Eye (tissue), 1 donor: ENCODE measurements around the gene HDAC2.

ENCODE experiments used
- DNase-seq: peaks from one replicate; pipeline ENCODE4 v3.0.0-alpha.2; 2015

The HDAC2 gene

DNA sequence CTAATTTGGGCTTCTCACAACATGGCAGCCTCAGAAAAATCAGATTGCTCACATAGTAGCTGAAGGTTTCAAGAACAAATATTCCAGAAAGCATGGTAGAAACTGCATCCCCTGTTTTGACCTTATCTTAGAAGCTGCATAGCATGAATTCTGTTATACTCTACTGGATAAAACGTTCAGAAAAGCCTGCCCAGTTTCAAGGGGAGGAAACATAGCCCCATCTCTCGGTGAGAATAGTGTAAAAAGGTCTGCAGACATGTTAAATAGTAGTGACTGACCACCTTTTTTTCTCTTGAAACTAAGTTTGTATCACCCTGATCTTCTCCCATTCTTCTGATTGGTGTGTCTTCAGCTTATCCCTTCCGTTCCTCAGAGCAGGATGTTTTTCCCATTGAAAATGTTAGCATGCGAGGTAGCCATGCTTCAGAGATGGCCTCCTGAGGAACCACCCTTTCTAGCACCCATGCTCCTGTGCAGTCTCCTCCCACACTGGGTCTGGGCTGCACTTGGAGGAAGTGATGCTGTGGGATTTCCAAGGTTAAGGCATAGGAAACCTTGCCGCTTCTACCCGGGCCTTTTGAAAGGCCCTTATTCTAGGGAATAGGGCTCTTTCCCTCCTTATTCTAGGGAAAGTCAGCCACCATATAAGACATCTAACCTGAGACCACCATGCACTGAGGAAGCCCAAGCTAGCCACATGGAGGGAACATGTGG lies 63.7 kb downstream of the HDAC2 start:
- no peak for DNase-seq

DNA sequence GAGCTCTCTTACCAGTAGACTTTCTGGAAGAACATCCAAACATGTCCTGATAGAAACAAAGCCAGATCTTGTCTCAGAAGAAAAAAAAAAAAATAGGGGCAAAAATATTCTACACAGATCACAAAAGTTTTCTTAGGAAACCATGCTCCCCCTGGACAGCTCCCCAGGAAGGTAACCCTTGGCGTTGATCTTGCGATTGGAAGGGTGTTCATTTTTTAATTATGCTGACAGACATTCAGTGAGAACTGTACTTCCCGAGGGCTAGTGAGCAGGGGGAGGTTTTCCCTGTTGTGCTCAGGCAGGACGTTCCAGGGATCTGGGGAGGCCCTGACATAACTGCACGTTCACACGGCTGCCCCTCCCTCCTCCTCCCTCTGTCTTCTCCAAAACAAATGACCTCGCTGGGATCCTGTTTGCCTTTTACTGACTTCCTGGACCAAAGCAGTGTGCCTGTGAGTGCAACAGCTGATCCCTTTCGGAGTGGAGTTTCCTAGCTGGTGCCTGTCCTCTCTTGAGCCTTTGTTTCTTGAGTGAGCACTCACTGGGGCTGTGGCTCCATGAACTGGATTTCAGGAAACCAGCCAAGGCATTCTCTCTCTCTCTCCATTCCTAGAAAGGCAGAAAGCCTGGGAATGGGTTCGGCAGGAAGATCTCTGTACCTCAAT lies 67.2 kb downstream of the HDAC2 start:
- peak; percentile 73 for DNase-seq

DNA sequence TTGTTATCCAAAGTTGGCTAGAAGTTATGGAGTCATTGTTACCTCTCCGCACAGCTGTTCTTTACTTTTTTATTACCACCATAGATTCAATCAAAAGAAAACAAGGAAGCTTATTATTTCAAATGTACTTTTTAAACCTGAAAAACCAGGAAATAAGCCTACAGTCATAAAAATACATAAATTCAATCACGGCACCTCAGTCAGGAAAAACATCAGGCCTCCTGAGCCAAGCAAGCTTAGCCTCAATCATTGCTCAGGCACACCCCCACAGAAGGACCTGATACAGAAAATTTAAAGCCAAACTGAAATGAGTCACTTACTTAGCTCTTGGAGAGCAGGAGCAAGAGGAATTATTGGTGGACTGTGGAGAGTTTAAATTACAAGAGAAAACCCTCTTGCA lies 69.5 kb downstream of the HDAC2 start:
- DNase-seq = no peak

DNA sequence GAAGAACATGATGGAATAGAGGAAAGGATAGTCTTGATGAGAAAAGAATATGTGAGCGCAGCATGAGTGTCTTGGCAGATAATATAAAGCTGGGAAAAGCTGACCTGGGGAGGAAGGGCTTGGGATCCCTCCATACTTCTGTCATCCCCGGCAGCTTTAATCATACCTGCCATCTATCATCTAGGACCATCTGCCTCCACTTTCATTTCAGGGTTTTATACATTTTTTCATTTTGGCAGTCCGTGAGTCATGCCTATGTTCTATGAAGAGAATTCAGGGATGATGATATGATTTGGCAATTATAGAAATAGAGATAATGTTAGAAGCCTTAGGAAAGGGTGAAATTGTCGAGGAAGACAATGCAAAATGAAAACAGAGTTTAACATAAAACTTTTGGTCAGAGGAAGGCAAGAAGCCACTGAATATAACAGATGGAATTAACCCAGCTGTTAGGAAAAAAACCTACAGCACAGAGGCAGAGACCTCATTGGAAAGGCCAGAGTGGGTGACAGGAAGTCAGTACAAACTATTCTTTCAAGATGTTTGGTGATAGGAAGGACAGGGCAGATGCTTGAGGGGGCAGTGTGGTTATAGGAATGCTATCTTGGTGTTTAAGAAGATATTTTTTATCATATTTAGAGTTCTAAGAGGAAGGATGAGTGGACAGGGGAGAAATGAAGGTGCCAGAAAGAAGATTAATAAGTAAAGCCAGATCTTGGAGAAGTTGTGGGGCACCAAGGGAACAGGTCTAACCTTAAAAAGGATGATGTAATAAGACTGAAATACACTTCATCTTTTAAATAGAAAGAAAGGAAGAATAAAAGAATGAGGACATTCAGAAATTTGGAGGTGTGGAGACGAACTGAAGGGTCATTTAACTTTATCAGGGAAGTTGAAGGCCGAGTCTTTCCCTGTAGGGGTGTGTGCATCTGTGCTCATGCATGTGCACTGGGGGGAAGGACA lies 76.0 kb downstream of the HDAC2 start:
- DNase-seq = no peak

DNA sequence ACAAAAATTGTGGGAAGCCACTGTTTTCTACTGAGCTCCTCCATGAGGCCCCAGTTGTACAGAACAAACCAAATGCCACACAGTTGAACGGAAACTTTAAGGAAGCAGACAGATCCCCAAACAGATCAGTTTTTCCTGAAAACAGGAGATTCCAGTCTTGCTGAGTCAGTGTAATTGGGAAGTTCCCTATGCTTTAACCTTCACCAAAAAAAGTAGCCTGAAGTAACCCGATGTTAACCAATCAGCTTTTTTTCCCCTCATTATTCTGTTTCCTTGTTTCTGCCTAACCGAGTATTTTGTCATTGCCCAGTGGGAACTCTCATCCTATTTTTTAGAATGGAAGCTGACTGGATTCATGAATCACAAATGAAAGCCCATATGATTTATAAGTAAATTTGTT lies 77.1 kb downstream of the HDAC2 start:
- DNase-seq = no peak

DNA sequence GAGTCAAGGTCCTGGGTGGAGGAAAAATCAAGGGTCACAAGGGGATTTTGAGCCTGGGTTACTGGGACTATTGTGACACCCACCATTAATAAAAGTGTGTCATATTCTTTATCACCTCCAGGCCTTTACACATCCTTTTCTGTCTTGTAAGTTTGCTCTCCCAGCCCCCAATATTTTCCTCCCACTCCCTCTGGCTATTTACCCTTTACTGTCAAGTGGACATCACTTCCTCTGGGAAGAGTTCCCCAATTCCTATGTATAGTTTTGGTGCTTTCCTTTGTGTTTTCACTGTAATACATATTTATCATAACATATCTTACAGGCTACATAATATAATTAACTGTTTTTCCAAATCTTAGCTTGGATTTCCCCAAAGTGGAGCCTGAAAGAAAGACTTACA lies 77.5 kb downstream of the HDAC2 start:
- DNase-seq = no peak

DNA sequence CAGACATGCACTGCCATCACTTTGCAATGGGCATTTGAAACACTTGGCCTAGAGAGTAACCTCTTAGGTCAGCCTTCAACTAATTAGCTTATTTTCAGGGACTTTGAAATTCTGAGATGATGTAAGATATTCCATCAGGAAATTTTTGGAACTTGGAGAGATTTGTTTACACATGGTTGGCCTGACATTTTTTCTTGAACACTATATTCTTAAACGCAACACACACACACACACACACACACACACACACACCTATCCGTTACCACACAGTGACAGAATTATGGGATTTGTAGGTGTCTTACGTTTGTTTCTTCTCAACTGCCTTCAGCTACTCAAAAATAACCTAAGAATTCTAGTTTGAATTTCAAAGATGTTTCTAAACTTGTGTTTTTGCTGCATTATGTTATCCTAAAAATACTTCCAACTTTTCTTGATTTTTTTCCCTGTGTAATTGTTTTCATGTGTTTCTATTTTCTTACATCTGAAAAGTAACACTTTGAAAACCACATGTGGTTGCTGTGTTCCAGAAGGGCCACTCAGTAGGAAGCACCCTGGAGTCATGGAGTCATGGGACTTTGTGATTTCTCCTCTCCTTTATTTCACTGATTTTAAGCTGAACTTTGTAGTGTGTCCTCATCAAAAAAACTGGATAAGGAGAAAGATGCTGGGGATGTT lies 81.9 kb downstream of the HDAC2 start:
- DNase-seq = no peak

DNA sequence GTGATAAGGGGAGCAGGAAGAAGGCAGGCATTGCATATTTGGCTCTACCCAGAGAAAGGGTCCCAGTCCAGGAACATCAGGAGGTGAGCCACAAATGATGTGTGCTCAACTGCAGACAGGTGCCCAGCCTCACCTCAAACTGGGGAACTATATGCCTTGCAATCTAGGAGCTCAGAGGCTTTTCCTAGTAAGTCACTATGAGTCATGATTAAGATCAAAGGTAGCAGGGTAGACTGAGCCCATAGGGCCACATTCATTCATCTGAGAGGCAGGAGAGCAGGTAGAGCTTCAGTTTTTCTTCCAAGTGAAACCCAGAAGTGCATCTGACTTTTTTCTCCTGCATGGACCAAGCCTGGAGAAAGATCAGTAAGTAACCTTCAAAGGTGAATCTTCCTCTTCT lies 82.5 kb downstream of the HDAC2 start:
- no peak for DNase-seq

DNA sequence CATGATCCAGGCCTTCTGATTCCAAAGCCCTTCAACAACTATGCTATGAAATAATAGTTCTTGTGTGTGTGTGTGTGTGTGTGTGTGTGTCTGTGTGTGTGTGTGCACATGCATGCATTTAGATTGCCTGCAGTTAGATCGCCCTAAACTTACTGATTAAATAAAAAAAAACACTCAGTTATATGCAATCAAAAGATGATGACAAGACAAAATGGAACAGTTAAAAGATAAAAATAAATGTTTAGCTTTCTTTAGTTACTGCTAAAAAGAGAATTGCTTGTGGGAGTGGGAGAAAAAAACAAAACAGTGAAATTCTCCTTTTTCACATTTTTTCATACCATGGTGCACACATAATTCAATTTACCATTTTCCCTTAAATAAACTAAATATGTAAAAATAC lies 84.4 kb downstream of the HDAC2 start:
- no peak for DNase-seq

DNA sequence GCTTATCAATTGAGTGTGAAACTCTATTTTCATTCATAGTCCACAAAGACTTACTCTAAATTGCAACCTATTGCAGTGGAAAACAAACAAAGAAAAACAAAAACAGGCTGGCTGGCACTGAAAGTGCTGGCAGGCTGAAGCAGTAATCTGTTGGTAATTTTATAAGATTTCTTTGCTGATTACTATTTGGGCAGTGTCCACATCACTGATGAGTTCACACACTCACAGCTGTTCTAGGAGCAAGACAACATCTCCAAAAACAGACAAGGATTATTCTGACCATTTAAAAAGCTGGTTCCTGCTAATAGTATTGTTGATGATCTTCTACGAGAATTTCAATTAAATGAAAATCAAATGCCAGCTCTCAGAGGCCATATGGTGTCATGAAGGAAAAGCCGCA lies 86.9 kb downstream of the HDAC2 start:
- no peak for DNase-seq
